ENCODE results near the gene NNMT.

GRCh38 chr11:114273890-114274635 is 22.1 kb upstream of the NNMT start:
- no peak for TF ChIP-seq CTCF (IDR thresholded peaks at IDR 0.05)
- no peak for TF ChIP-seq POLR2A (IDR thresholded peaks at IDR 0.05)
